GM23248 (cell line): ENCODE results near the gene PPP2R1A. TPM values are rescaled to one million over a fixed set of nuclear protein-coding genes. Genes with fewer than 3 reads are reported as not detected.
"Not testable (repeated sequence)": the region's sequence is repeated elsewhere in the genome, so short reads cannot be mapped to it uniquely, and the experiment has no call there.

Source experiments
- DNase-seq: peaks from one replicate; pipeline ENCODE4 v3.0.0-alpha.2; 2015
- H2AFZ ChIP-seq: fragments of 200-600 bp; sonication (generic); 2 replicates; pipeline ENCODE4 v1.6.1; 2016; ENCODE audit warnings: antibody characterized with exemption
- H3F3A ChIP-seq: fragments of 200-600 bp; sonication (generic); 2 replicates; pipeline ENCODE4 v1.6.1; 2016; ENCODE audit warnings: mild to moderate bottlenecking, antibody characterized with exemption, mixed run types; ENCODE audit not compliant: insufficient read depth
- H3K27ac ChIP-seq: fragments of 200-600 bp; sonication (generic); 2 replicates; pipeline ENCODE4 v1.5.1; 2016; ENCODE audit warnings: mild to moderate bottlenecking
- H3K27me3 ChIP-seq: fragments of 200-600 bp; sonication (generic); replicated peaks from 2 replicates; pipeline ENCODE4 v1.6.1; 2016; ENCODE audit warnings: mild to moderate bottlenecking; ENCODE audit not compliant: insufficient read depth
- H3K36me3 ChIP-seq: fragments of 200-600 bp; sonication (generic); 2 replicates; pipeline ENCODE4 v1.6.1; 2016; ENCODE audit warnings: low read depth, mild to moderate bottlenecking
- H3K4me1 ChIP-seq: fragments of 200-600 bp; sonication (generic); 2 replicates; pipeline ENCODE4 v1.6.1; 2016; ENCODE audit warnings: mild to moderate bottlenecking; ENCODE audit not compliant: insufficient read depth
- H3K4me2 ChIP-seq: fragments of 200-600 bp; sonication (generic); one replicate; pipeline ENCODE4 v1.6.1; 2016; ENCODE audit warnings: mild to moderate bottlenecking; ENCODE audit not compliant: unreplicated experiment
- H3K4me3 ChIP-seq: fragments of 200-600 bp; sonication (generic); 2 replicates; pipeline ENCODE4 v1.5.1; 2016; ENCODE audit warnings: mild to moderate bottlenecking
- H3K79me2 ChIP-seq: fragments of 200-600 bp; sonication (generic); 2 replicates; pipeline ENCODE4 v1.6.1; 2016; ENCODE audit warnings: mild to moderate bottlenecking; ENCODE audit not compliant: insufficient read depth
- H3K9ac ChIP-seq: fragments of 200-600 bp; sonication (generic); 2 replicates; pipeline ENCODE4 v1.6.1; 2016; ENCODE audit warnings: mild to moderate bottlenecking
- H3K9me2 ChIP-seq: fragments of 200-600 bp; sonication (generic); 2 replicates; pipeline ENCODE4 v1.6.1; 2016; ENCODE audit warnings: mixed run types, mild to moderate bottlenecking, moderate library complexity; ENCODE audit not compliant: insufficient read depth
- H3K9me3 ChIP-seq: fragments of 200-600 bp; sonication (generic); one replicate; pipeline ENCODE4 v1.6.1; 2017; ENCODE audit warnings: low read depth
- H4K20me1 ChIP-seq: fragments of 200-600 bp; sonication (generic); 2 replicates; pipeline ENCODE4 v1.6.0; 2016; ENCODE audit not compliant: insufficient read depth
- EZH2 ChIP-seq: fragments of 200-600 bp; sonication (generic); IDR thresholded peaks from 2 replicates; pipeline ENCODE4 v1.6.1; 2018; ENCODE audit warnings: antibody characterized with exemption, mild to moderate bottlenecking; ENCODE audit not compliant: insufficient read depth, poor library complexity, severe bottlenecking
- EZH2phosphoT487 ChIP-seq: fragments of 200-600 bp; sonication (generic); IDR thresholded peaks from 2 replicates; pipeline ENCODE4 v1.6.1; 2018; ENCODE audit warnings: antibody characterized with exemption, moderate library complexity, mild to moderate bottlenecking, low read depth; ENCODE audit not compliant: insufficient read depth
- WGBS, 2 experiments: methylation state at CpG; one replicate each; pipeline ENCODE4 v1.1.6; 2015 to 2017; ENCODE audit warnings: low lambda C conversion rate in 2 of 2, low coverage in 1 of 2; ENCODE audit errors: missing lambda C conversion rate in 2 of 2; 5-methylcytosine and 5-hydroxymethylcytosine counted together
- in situ Hi-C: fragments of 300-500 bp; cut with MboI; formaldehyde crosslinking; loops from 2 replicates; pipeline ENCODE4 v1.15.0; 2020
- polyA plus RNA-seq: library from polyadenylated mRNA; unstranded; fragments of >200 nt; fragmentation: Nextera tagmentation; extraction: Ambion mirVana; gene quantifications from 2 replicates; pipeline ENCODE4 v1.2.1, GENCODE V29; 2016
- total RNA-seq: library from RNA; depleted of rRNA; stranded (reverse); fragments of >200 nt; shearing (Covaris generic); gene quantifications from 2 replicates; pipeline ENCODE4 v1.2.3, GENCODE V29; 2014

The PPP2R1A gene
- total and polyA plus RNA-seq, 2 experiments from 2014 or later = 248 to 277 TPM

- H3K4me2 ChIP-seq = no peak overlapping the region
- no peaks in the 10 kb centered on the region for H3K9me2 ChIP-seq
- in situ Hi-C loops = no loop called here
- no peaks in the 10 kb centered on the region for H3K9me3 ChIP-seq
- H3F3A ChIP-seq = no peaks in the 10 kb centered on the region
- TF ChIP-seq EZH2 = no peak
- no peak for TF ChIP-seq EZH2phosphoT487
- no peaks in the 10 kb centered on the region for H3K4me1 ChIP-seq
- H4K20me1 ChIP-seq = no peaks in the 10 kb centered on the region
- H2AFZ ChIP-seq = no peak overlapping the region
- H3K4me3 ChIP-seq = no peak overlapping the region
- DNase-seq = no peak
- H3K27me3 ChIP-seq = no peaks in the 10 kb centered on the region
- no peaks in the 10 kb centered on the region for H3K79me2 ChIP-seq
- no peak overlapping the region for H3K27ac ChIP-seq
- H3K9ac ChIP-seq = no peak overlapping the region
- H3K36me3 ChIP-seq = no peaks in the 10 kb centered on the region
- WGBS, 2 experiments = 73 to 78% methylated on average over 5 of the region's 5 CpGs
These were observed 68.6 kb downstream of the PPP2R1A start for GRCh38 chr19:52258426-52258825.

DNA sequence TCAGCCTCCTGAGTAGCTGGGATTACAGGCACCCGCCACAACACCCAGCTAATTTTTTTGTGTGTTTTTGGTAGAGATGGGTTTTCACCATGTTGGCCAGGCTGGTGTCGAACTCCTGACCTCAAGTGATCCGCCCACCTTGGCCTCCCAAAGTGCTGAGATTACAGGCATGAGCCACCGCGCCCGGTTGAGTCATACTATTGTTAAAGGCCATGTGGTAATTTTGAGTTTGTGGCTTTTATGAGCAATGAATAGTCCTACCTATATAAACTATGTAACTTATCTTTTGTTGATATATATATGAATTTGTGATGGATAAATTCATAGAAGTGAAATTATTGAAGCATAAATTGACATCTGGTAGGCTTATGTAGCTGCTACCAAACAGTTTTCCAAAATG is 75.7 kb downstream of the PPP2R1A start:
- H3K79me2 ChIP-seq, H3K9me3 ChIP-seq, H3K9ac ChIP-seq, H3K27me3 ChIP-seq, H3K4me1 ChIP-seq, H2AFZ ChIP-seq, H3K4me3 ChIP-seq, H3K36me3 ChIP-seq, H3K9me2 ChIP-seq, H4K20me1 ChIP-seq, H3K4me2 ChIP-seq, H3F3A ChIP-seq, H3K27ac ChIP-seq, in situ Hi-C loops: not testable (repeated sequence)
- 93 to 96% methylated on average over 6 of the region's 6 CpGs for WGBS, 2 experiments
- peak; percentile 30 for DNase-seq

GRCh38 chr19:52269338-52270261 is 79.7 kb downstream of the PPP2R1A start, which contains the start of gene ZNF766:
TSS of gene ZNF766 (plus strand) at chr19:52269587. CDS start at chr19:52269614, 27 bp downstream.
- H3F3A ChIP-seq = peaks cover 8% of the 10 kb centered on the region; the same call in 1 of the 2 replicates
- no peaks in the 10 kb centered on the region for H3K9me3 ChIP-seq
- peak within 1 kb of the TSS; percentile 100 for H3K27ac ChIP-seq
- peak within 1 kb of the TSS; percentile 91 for H3K4me2 ChIP-seq
- H3K4me1 ChIP-seq = peaks cover 6% of the 10 kb centered on the region
- peaks cover 48% of the 10 kb centered on the region for H3K79me2 ChIP-seq
- 0 out of 2 replicates have a peak, but pooled peaks cover 3% of the 10 kb centered on the region for H3K36me3 ChIP-seq
- H4K20me1 ChIP-seq = no peaks in the 10 kb centered on the region
- in situ Hi-C loops = no loop called here
- peak within 1 kb of the TSS; percentile 100 for H3K9ac ChIP-seq
- H3K4me3 ChIP-seq = peak within 1 kb of the TSS; percentile 92
- TF ChIP-seq EZH2 (no peak), EZH2phosphoT487 (no peak)
- peak within 1 kb of the TSS; percentile 78 for H2AFZ ChIP-seq
- DNase-seq = peak; percentile 98
- H3K9me2 ChIP-seq = no peaks in the 10 kb centered on the region
- WGBS, 2 experiments = 1% methylated on average over 65 to 70 of the region's 70 CpGs
- H3K27me3 ChIP-seq = no peaks in the 10 kb centered on the region

- peak overlapping the region; percentile 91 for H3K4me2 ChIP-seq
- peak; percentile 64 for DNase-seq
- no peak for TF ChIP-seq EZH2
- TF ChIP-seq EZH2phosphoT487 = no peak
- peak overlapping the region; percentile 92 for H3K4me3 ChIP-seq
- peak overlapping the region; percentile 100 for H3K27ac ChIP-seq
- H3K9me2 ChIP-seq = no peaks in the 10 kb centered on the region
- 1 to 2% methylated on average over 11 of the region's 11 CpGs for WGBS, 2 experiments
- in situ Hi-C loops = no loop called here
- no peaks in the 10 kb centered on the region for H3K9me3 ChIP-seq
- H3K9ac ChIP-seq = peak overlapping the region; percentile 100
- H4K20me1 ChIP-seq = no peaks in the 10 kb centered on the region
- H3K79me2 ChIP-seq = peaks cover 56% of the 10 kb centered on the region
- 0 out of 2 replicates have a peak, but pooled peaks cover 3% of the 10 kb centered on the region for H3K36me3 ChIP-seq
- peak overlapping the region; percentile 78 for H2AFZ ChIP-seq
- no peaks in the 10 kb centered on the region for H3K27me3 ChIP-seq
- H3K4me1 ChIP-seq = peaks cover 6% of the 10 kb centered on the region
- H3F3A ChIP-seq = peaks cover 8% of the 10 kb centered on the region; the same call in 1 of the 2 replicates
These were observed 80.5 kb downstream of the PPP2R1A start for GRCh38 chr19:52270266-52270885.
